ENCODE results near the gene SIL1.
"Not testable (repeated sequence)": the region's sequence is repeated elsewhere in the genome, so short reads cannot be mapped to it uniquely, and the experiment has no call there.

The SIL1 gene

GRCh38 chr5:139116100-139116655 lies 82.0 kb downstream of the SIL1 start:
- H3K27ac ChIP-seq: no peak overlapping the region
- TF ChIP-seq CTCF (conservative IDR thresholded peaks at IDR 0.05): no peak

GRCh38 chr5:139113892-139114291 lies 84.3 kb downstream of the SIL1 start:
- no peak overlapping the region for H3K27ac ChIP-seq
- no peak for TF ChIP-seq CTCF (conservative IDR thresholded peaks at IDR 0.05)

- H3K27ac ChIP-seq: not testable (repeated sequence)
Measured at GRCh38 chr5:139112362-139112761, 85.8 kb downstream of the SIL1 start.

- no peak overlapping the region for H3K27ac ChIP-seq
- TF ChIP-seq CTCF (conservative IDR thresholded peaks at IDR 0.05): no peak
Measured at GRCh38 chr5:139110526-139111168, 87.5 kb downstream of the SIL1 start.

- TF ChIP-seq CTCF (conservative IDR thresholded peaks at IDR 0.05): no peak
- H3K27ac ChIP-seq: no peak overlapping the region
Measured at GRCh38 chr5:139108063-139108824, 89.9 kb downstream of the SIL1 start.

GRCh38 chr5:139105621-139106071 lies 92.5 kb downstream of the SIL1 start:
- no peak for TF ChIP-seq CTCF (conservative IDR thresholded peaks at IDR 0.05)
- no peak overlapping the region for H3K27ac ChIP-seq

GRCh38 chr5:139104577-139105276 lies 93.4 kb downstream of the SIL1 start:
- no peak overlapping the region for H3K27ac ChIP-seq
- no peak for TF ChIP-seq CTCF (conservative IDR thresholded peaks at IDR 0.05)

Data from VCaP (cell line).